Bronchial epithelial cell (primary cell): ENCODE data around the gene MBL2. TPM values are rescaled to one million over a fixed set of nuclear protein-coding genes. Genes with fewer than 3 reads are reported as not detected.

ENCODE experiments used
- DNase-seq: peaks from one replicate; pipeline ENCODE4 v3.0.0-alpha.2; 2010; ENCODE audit warnings: low read depth
- FAIRE-seq: peaks from 2 replicates; lab custom pipeline; 2011; peaks lifted over from hg19 to GRCh38; lab: Jason Lieb, UNC
- H3K27me3 ChIP-seq: 2 replicates; pipeline ENCODE4 v1.5.1; 2011; ENCODE audit warnings: low read length; ENCODE audit not compliant: control insufficient read depth, insufficient read depth
- H3K36me3 ChIP-seq: 2 replicates; pipeline ENCODE4 v1.5.1; 2011; ENCODE audit warnings: low read length; ENCODE audit not compliant: control insufficient read depth, insufficient read depth
- H3K4me3 ChIP-seq: 2 replicates; pipeline ENCODE4 v1.5.1; 2011; ENCODE audit warnings: mild to moderate bottlenecking, low read depth, low read length, control low read depth
- total RNA-seq: library from RNA; depleted of rRNA; stranded (reverse); fragments of >200 nt; gene quantifications from 2 replicates; pipeline ENCODE4 v1.2.1, GENCODE V29; 2014
- TF ChIP-seq, protein P1 (sequence below): IDR thresholded peaks from 2 replicates; pipeline ENCODE4 v1.5.1; 2011; ENCODE audit warnings: mild to moderate bottlenecking, moderate library complexity, low read length, control low read depth, inconsistent platforms; ENCODE audit not compliant: insufficient read depth, severe bottlenecking

The MBL2 gene
- total RNA-seq, 1 donor from 2014 or later: not detected

DNA sequence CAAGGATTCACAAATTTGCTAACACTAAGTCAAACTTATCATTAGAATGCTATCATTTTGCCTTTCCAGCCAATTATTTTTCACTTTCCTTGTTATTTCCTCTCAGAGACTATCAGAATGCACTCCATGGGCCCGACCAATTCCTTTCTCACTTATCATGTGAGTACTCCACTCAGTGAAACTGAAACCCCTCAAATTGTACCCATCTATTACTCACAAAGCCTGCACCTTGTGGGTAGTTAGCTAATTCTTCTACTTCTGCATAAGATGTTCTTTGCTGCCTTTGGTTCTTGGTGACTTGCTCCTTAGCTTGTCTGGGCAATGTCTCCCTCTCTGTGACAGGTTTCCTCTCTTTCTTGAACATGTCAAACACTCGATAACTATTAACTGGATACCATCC, 35.2 kb upstream of the MBL2 start:
- Histone ChIP-seq H3K27me3 (no peaks in the 10 kb centered on the region), H3K36me3 (no peaks in the 10 kb centered on the region), H3K4me3 (no peak overlapping the region)
- DNase-seq (no peak), FAIRE-seq (no peak)
- TF ChIP-seq, protein P1, sequence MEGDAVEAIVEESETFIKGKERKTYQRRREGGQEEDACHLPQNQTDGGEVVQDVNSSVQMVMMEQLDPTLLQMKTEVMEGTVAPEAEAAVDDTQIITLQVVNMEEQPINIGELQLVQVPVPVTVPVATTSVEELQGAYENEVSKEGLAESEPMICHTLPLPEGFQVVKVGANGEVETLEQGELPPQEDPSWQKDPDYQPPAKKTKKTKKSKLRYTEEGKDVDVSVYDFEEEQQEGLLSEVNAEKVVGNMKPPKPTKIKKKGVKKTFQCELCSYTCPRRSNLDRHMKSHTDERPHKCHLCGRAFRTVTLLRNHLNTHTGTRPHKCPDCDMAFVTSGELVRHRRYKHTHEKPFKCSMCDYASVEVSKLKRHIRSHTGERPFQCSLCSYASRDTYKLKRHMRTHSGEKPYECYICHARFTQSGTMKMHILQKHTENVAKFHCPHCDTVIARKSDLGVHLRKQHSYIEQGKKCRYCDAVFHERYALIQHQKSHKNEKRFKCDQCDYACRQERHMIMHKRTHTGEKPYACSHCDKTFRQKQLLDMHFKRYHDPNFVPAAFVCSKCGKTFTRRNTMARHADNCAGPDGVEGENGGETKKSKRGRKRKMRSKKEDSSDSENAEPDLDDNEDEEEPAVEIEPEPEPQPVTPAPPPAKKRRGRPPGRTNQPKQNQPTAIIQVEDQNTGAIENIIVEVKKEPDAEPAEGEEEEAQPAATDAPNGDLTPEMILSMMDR: no peak

DNA sequence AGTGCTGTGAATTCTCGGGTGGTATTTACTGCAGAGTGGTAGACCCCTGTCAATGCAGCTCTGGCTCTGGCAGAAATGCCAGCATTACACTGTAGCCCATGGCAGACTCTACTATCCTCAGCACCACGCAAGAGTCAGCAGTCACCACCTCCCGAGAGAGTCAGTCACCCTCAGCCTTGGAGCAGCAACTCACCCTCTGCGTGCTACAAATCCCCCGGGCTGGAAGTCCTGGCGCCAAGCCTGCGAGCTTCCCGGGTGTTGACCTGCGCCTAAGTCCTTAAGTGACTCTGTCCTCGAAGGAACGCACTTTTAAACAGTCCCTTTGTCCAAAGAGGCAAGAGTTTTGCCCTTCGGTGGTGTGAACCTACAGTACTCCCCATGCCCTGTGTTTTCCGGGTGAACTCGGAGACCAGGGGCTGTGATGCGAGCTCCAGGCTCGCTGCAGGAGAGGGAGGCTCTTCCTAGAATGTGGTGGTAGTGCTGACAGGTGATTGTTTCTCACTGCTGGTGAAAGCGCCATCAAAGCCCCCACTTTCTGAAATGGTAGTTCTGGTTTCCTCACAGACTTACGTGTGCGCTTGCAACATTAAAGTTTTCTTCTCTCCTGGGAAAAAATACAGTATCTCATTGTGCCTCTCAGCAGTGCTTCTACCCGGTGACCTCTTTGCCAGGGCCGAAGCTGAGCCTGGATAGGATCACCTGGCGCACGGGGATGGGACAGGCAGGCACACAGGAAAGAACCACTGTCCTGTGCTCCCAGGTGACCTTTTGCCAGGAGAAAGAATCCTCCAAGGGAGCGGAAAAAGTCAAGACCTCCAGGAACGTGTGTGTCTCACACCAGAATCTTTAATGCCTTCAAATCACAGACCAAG, 33.1 kb upstream of the MBL2 start:
- H3K27me3 ChIP-seq: no peaks in the 10 kb centered on the region
- peak; percentile 36 for FAIRE-seq

DNA sequence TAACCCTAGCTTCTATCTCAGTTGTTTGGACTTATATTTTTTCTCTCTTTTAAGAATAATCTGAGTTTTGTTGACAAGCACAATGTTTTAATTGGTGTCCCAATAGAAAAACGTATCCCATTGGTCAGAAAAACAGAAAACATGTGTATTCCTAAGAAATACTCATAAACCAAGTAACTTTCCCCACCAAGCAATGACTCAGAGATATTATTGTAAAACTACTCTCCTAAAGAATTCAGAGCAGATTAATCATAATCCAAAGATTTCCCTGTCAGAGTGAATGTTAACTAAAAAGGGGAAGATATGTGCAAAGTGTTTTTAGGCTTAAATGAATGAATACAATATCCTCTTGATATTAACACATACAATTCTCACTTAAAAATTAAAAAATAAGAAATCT, 29.4 kb upstream of the MBL2 start:
- peak; percentile 52 for DNase-seq
- H3K4me3 ChIP-seq: no peak overlapping the region
- H3K27me3 ChIP-seq: no peaks in the 10 kb centered on the region
- H3K36me3 ChIP-seq: no peaks in the 10 kb centered on the region
- FAIRE-seq: no peak
- TF ChIP-seq, protein P1: no peak

More for the DNA sequence above, 33.1 kb upstream of the MBL2 start:
- TF ChIP-seq, protein P1: no peak
- H3K4me3 ChIP-seq: no peak overlapping the region
- H3K36me3 ChIP-seq: no peaks in the 10 kb centered on the region
- no peak for DNase-seq

DNA sequence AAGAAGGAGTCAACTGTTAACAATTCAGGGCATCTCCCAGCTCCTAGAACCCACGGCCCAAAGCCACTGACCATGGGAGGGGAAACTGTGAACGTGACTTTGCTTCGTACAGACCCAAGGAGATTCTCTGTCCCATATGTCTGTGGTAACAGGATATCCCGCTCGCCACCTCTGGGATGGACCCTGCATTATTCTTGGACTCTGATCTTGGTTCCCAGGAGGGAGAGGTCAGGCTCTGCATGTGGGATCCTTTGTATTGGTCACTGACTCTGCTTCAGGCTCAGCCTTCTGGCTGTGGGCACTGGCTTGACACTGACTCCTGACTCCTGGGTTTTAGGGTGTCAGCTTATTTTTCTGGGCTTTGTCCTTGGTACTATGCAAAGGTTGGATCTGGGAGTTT, 13.5 kb upstream of the MBL2 start:
- FAIRE-seq: peak; percentile 62
- Histone ChIP-seq H3K27me3 (no peaks in the 10 kb centered on the region), H3K36me3 (no peaks in the 10 kb centered on the region), H3K4me3 (no peak overlapping the region)
- TF ChIP-seq, protein P1: no peak
- no peak for DNase-seq

DNA sequence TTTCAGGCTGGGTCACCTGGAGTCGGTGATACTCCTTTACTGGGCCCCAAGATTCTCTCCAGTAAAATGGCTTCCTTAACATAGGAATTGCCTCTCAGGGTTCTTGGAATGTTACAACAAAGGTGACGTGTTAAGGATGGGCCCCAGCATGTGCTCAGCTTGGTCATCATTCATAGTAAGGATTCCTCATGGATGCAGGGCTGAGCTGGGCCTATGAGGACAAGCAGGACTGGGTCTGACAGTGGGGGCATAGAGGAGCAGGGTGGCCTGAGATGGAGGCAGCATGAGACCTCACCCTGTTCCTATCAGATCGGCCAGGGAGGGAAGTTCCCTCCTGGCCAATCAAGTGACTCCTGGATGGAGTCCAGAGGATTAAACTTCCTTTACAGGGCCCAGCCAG, 12.8 kb upstream of the MBL2 start:
- TF ChIP-seq, protein P1: no peak
- DNase-seq (peak; percentile 43), FAIRE-seq (no peak)
- Histone ChIP-seq H3K4me3 (no peak overlapping the region), H3K36me3 (no peaks in the 10 kb centered on the region), H3K27me3 (no peaks in the 10 kb centered on the region)

DNA sequence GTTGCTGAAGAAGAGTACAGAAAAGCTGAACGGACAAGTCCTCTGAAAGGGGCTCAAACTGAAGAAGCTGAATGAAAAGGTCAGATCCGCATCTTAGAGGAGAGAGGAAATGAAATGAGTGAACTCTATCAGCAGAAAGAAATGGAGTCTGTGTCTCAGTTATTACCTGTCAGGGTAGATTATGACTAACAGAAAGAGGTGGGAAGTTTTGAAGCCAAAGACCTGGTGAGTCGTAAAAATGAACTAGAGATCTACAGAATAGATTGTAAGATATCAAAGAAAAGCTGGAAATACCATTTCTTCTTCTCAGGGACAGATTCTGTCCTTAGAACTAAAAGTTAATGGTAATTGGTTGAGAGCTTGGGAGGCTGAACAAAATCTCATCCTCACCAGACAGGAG, 11.1 kb upstream of the MBL2 start:
- FAIRE-seq (no peak), DNase-seq (peak; percentile 52)
- Histone ChIP-seq H3K27me3 (no peaks in the 10 kb centered on the region), H3K4me3 (no peak overlapping the region), H3K36me3 (no peaks in the 10 kb centered on the region)
- TF ChIP-seq, protein P1: no peak
